Chondrocyte (in vitro differentiated cells): ENCODE data around the gene RABGAP1. TPM values are rescaled to one million over a fixed set of nuclear protein-coding genes. Genes with fewer than 3 reads are reported as not detected.

Source experiments
- DNase-seq: peaks from one replicate; pipeline ENCODE4 v3.0.0; 2021; ENCODE audit warnings: mixed read lengths, low spot score
- H3K27ac Mint-ChIP-seq: one replicate; pipeline ENCODE4 v1.8.0; 2021; ENCODE audit warnings: mild to moderate bottlenecking, moderate library complexity, mixed read lengths; ENCODE audit not compliant: unreplicated experiment
- H3K27me3 Mint-ChIP-seq: 2 replicates; pipeline ENCODE4 v1.8.0; 2021; ENCODE audit warnings: low read depth, mixed read lengths
- H3K36me3 Mint-ChIP-seq: 2 replicates; pipeline ENCODE4 v1.8.0; 2021; ENCODE audit warnings: low read depth, mixed read lengths
- H3K4me1 Mint-ChIP-seq: 2 replicates; pipeline ENCODE4 v1.8.0; 2021; ENCODE audit warnings: low read depth, mild to moderate bottlenecking, mixed read lengths
- H3K4me3 Mint-ChIP-seq: one replicate; pipeline ENCODE4 v1.8.0; 2021; ENCODE audit warnings: mild to moderate bottlenecking, moderate library complexity, mixed read lengths; ENCODE audit not compliant: unreplicated experiment
- H3K9me3 Mint-ChIP-seq: 2 replicates; pipeline ENCODE4 v1.8.0; 2021; ENCODE audit warnings: low read depth, mixed read lengths
- total RNA-seq: library from RNA; stranded (reverse); gene quantifications from 3 replicates; pipeline ENCODE4 v1.2.1, GENCODE V29; 2021
- TF ChIP-seq, protein P1 (sequence below): fragments of 200-600 bp; sonication (generic); IDR thresholded peaks from 2 replicates; pipeline ENCODE4 v1.5.0; 2021; ENCODE audit warnings: antibody characterized with exemption, mild to moderate bottlenecking, moderate library complexity

Gene RABGAP1
- total RNA-seq, 1 donor from 2014 or later, result 91.8 TPM

DNA sequence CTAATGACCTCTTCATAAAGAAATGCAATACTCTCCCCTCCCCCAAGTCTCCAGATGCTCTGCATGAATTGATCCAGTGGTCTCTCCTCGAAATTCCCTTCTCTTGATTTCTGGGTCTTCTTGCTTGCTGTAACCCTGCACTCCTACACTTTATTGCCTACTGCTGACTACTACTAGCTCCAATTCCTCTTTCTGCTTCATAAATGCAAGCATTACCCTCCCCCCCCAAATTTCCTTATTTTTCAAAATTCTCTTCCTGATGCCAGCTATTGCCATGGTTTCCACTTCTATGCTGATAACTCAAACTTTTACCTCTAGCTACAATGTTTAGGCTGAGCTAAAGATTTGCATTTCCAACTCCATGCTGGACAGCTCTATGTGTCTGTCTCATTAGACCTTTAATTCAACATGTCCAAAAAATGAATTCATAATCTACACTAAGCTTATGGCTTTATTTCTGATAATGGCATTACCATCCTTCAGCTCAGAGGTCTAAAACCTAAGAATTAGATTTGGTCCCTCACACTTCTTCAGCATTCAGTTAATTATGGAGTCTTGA lies 10.9 kb upstream of the RABGAP1 start:
- H3K4me1 Mint-ChIP-seq, result peaks cover 16% of the 10 kb centered on the region
- DNase-seq, result no peak
- no peaks in the 10 kb centered on the region for H3K27me3 Mint-ChIP-seq
- TF ChIP-seq, protein P1, sequence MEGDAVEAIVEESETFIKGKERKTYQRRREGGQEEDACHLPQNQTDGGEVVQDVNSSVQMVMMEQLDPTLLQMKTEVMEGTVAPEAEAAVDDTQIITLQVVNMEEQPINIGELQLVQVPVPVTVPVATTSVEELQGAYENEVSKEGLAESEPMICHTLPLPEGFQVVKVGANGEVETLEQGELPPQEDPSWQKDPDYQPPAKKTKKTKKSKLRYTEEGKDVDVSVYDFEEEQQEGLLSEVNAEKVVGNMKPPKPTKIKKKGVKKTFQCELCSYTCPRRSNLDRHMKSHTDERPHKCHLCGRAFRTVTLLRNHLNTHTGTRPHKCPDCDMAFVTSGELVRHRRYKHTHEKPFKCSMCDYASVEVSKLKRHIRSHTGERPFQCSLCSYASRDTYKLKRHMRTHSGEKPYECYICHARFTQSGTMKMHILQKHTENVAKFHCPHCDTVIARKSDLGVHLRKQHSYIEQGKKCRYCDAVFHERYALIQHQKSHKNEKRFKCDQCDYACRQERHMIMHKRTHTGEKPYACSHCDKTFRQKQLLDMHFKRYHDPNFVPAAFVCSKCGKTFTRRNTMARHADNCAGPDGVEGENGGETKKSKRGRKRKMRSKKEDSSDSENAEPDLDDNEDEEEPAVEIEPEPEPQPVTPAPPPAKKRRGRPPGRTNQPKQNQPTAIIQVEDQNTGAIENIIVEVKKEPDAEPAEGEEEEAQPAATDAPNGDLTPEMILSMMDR, result no peak
- H3K36me3 Mint-ChIP-seq, result no peaks in the 10 kb centered on the region
- no peak overlapping the region for H3K4me3 Mint-ChIP-seq
- H3K9me3 Mint-ChIP-seq, result no peaks in the 10 kb centered on the region
- no peak overlapping the region for H3K27ac Mint-ChIP-seq

DNA sequence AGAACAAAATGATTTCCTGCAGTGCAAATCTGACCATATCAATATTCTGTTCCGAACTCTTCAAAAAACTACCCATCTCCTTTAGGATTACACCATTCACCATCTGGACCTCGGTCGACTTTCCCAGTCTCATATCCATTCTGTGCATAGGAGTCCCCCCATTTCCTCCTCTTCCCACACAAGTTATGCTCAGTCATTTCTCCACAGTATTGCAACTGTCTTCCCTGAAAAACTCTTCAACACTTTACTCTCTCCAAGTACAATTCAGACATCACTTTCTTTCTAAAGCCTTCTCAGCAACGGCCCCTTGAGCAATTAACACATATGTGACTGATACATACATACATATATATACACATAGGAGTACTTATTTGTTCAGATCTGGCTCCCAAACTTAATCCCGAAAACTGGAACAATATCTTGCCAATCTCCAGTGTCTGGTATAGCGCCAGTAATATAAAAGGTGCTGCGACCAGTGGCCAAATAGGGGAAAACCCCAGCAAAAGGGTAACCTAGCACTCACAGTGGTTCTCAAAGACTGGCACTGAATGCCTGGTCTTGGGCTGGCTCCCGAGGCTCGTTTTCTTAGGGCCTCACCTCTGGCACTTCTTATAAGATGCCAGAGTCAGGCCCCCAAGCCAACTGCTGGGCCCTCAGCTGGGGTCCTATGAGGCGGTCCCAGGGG lies 10.1 kb upstream of the RABGAP1 start:
- TF ChIP-seq, protein P1, result no peak

DNA sequence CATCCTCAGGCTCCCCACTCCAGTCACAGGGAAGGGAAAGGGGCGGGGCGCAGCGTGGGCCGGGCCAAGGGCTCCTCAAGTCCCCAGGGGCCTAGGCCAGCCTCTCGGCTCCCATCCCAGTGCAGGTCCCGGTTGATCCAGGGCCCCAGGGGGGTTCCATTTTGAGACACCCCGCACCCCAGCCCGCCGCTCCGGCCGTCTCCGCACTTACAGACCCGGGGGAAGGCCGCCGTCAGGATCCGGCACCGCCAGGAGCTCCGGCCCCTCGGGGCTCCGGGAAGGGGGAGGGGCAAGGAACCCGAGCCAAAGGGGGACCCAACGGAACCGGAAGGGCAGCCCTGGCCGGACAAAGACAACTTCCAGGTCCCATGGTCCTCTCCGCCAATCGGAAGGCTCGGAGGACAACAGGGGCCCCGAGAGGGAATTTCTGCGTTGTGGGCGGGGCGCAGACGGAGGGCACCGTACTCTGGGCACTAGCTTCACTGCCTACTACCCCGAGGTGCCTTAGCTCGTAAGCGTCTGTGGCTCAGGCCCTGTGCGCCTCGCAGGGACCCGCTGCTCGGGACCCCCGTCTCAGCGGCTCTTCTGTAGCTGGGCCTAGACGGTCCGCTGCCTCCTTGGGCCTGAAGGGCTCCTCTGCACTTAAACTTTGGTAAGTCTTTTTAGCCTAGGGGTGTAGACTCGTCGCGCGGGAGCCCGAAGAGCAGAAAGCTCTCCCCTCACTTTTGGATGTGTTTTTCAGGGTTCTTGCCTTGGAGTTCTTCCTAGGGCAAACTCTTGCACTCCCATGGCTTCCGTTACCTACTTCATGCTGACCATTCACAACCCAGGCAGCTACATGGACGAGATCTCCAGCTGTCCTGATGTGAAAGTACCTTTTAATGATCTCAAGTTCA lies 9.3 kb upstream of the RABGAP1 start, which contains the start of gene ZBTB26:
Gene ZBTB26 (minus strand): TSS at position 287 of the 896 bp plus-strand sequence. CDS start 11,578 bp downstream, outside the sequence.
- H3K9me3 Mint-ChIP-seq, result no peaks in the 10 kb centered on the region
- TF ChIP-seq, protein P1, result no peak
- H3K36me3 Mint-ChIP-seq, result peaks cover 2% of the 10 kb centered on the region
- peaks cover 23% of the 10 kb centered on the region for H3K4me1 Mint-ChIP-seq
- DNase-seq, result peak; percentile 96
- H3K27ac Mint-ChIP-seq, result peak within 1 kb of the TSS; percentile 93
- H3K4me3 Mint-ChIP-seq, result no peak within 1 kb of the TSS
- H3K27me3 Mint-ChIP-seq, result no peaks in the 10 kb centered on the region

More for the DNA sequence above, 10.1 kb upstream of the RABGAP1 start:
- no peak for DNase-seq
- H3K4me3 Mint-ChIP-seq, result no peak overlapping the region
- no peaks in the 10 kb centered on the region for H3K27me3 Mint-ChIP-seq
- no peaks in the 10 kb centered on the region for H3K9me3 Mint-ChIP-seq
- H3K27ac Mint-ChIP-seq, result no peak overlapping the region
- peaks cover 2% of the 10 kb centered on the region for H3K36me3 Mint-ChIP-seq
- peaks cover 19% of the 10 kb centered on the region for H3K4me1 Mint-ChIP-seq

DNA sequence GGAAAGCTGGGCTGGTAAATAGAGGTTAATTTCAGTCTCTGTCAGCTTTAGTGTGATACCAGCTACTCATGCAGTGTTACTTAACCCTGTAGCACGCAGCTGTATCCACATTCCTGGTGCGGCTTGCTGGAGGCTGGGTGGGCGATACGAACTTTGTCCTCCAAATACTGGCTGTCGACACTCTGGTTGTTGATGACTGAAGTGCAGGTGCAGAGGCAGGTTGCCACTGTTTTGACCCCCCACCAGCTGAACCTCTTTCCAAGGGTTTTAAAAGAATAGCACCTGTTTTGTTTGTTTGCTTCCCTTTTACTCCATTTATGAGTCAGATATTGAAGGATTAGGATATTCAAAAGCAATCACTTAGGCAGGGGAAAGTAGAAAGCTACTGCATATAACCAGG lies 4.4 kb upstream of the RABGAP1 start:
- DNase-seq, result no peak
- no peak overlapping the region for H3K4me3 Mint-ChIP-seq
- H3K9me3 Mint-ChIP-seq, result no peaks in the 10 kb centered on the region
- no peak overlapping the region for H3K27ac Mint-ChIP-seq
- H3K36me3 Mint-ChIP-seq, result peaks cover 5% of the 10 kb centered on the region
- peaks cover 40% of the 10 kb centered on the region for H3K4me1 Mint-ChIP-seq
- H3K27me3 Mint-ChIP-seq, result no peaks in the 10 kb centered on the region
- TF ChIP-seq, protein P1, result no peak

DNA sequence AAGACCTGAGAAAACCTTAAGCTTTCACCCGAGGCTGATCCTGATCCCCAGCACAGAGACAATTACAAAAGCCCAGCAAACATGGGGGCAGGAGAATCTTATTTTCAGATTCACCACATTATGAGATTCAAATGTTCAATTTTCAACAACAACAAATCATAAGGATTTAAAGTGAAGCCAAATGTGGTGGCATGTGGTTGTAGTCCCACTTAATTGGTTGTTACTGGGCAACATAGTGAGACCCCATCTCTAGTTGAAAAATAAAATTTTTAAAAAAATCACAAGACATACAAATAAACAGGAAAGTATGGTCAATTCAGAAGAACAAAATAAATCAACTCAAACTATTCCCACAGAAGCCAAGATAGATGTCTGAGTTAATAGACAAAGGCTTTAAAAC lies 3.9 kb upstream of the RABGAP1 start:
- Mint-ChIP-seq H3K27me3 (no peaks in the 10 kb centered on the region), H3K4me1 (peaks cover 44% of the 10 kb centered on the region), H3K36me3 (peaks cover 5% of the 10 kb centered on the region), H3K27ac (no peak overlapping the region), H3K4me3 (no peak overlapping the region), H3K9me3 (no peaks in the 10 kb centered on the region)
- no peak for DNase-seq
- TF ChIP-seq, protein P1, result no peak
